Fibroblast of skin of left quadriceps (primary cell): ENCODE measurements around the gene DR1.

Experiments used
- DNase-seq, 2 experiments: peaks; one replicate each; pipeline ENCODE4 v3.0.0-alpha.2; 2013; ENCODE audit warnings: low read depth in 2 of 2

The DR1 gene

DNA sequence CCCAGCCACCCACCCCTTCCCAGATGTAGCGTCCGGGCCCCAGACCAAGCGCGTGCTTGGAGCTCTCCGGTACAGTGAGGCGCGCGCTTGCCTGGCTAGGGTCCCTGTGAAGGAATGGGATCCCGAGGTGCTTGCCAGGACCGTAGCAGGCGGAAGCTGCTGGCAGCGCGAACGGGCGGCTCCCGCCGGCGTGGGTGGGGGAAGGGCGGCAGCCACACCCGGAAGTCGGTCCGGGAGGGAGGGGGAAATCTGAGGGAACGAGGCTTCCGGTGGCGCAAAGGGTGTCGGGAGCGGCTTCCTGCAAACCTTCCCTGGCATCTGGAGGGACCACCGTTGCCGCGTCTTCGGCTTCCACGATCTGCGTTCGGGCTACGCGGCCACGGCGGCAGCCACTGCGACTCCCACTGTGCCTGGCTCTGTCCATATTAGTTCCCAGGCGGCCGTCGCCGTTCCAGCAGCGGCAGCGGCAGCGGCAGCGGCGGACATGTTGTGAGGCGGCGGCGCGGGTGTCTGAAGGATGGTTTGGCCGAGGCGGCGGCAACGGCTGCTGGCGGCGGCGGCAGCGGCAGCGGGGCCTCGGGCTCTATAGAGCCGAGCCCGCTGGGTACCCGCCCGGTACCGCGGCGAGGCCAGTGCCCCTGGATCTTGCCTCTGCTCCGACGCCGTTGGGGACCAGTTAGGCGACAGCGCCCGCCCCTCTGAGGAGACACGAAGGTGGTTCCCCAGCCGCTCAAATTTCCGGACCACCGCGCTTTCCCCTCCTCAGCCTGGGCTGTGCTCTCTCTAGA lies at the start of gene DR1:
TSS of gene DR1 (plus strand) at position 275 of the 788 bp plus-strand sequence. CDS start 739 bp downstream, outside the sequence.
- peak; percentile 88 to 91 for DNase-seq

DNA sequence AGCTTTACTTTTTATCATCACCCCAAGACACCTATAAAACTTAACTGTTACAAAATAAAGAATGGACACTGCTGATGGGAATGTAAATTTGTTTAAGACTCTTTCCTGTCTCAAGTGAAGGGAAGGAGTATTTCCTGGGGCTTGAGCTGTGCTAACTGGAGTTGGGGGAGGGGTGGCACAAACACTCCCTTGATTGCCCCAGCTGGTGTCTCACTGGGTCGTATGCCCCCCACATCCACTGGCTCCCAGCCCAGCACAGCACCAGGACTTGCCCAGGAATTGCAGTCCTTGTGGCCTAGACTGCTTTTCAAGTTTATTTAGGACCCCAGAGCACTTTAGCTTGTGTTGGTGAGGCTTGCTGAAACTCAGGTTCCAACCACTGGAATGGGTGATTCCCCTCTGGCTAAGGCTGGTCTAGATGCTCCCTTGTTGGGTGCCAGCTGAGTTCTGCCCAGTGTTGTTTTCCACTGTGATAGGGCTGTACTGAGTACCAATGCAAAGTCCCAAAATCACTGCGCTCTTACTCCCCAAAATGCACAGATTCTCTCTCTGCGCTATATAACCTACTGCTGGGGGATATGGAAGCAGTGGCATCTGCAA lies 49.1 kb upstream of the DR1 start:
- DNase-seq, result no peak

DNA sequence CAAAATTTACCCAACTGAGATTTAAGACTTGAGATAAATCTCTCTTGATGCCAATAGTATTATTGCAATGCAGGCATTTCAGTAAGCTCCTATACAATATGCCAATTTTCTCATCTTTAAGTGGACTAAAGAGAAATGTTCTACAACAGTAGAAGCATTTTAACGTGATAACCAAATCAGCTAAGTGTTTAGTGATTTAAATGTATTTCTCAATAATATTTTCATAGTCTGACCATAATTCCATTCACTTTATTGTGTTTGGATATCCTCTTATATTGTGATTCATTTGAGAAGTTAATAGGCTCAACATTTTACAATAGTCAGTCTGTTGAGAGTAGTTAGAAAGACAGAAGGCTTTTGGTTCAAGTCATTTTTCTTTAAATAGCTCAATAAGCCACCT lies 44.6 kb upstream of the DR1 start:
- no peak for DNase-seq

DNA sequence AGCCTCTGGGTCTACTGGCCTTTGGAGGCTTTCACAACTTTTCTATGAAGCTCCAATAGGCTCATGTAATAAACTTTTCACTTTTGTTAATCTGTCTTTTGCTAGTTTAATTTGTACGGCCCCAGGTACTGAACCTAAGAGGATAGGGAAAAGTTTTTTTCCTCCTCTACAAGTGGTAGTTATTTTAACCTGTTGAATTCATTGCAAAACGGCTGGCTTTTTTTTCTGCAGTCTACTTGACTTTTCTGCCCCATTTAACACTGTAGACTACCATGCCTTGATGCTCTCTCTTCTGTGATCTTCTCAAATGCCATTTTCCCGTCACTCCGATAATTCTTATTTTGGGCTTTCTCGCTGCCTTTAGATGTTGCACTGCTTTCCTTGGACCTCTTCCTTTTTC lies 43.6 kb upstream of the DR1 start:
- DNase-seq, result no peak

DNA sequence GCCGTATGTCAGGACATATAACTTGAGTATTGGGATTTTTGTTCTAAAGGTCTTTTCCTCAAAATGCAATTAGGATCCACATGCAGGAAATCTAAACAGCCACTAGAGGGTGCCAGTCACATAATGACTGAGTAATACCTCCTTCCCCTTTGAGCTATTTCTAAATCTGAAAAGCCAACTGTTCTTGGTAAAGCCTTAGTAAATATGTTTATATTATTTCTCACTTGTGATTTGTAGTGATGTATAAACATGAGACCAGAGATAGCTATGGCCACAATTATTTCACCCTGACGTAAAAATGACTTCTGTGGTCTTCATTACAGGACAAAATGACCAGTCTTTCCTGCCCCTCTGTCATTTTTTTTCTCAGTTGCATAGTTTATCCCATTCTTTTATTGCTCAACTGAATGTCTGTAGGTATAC lies 41.0 kb upstream of the DR1 start:
- peak; percentile 37 to 45 for DNase-seq

DNA sequence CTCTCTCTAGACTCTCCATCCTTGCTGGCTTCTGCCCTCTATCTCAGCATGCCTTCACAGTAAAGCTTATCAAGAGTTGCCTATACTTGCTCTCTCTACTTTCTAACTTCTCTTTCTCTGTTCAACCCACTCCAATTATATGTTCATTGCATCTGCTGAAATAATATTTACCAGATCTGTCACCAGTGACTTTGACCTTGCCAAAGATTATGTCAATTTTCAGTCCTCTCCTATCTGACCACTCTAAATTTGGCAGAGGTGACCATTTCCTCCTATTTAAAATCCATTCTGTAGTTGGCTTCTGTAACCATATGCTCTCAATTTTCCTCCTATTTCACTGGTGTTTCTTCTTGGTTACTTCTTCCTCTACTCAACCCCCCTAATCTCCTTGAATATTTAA lies 38.8 kb upstream of the DR1 start:
- no peak for DNase-seq

DNA sequence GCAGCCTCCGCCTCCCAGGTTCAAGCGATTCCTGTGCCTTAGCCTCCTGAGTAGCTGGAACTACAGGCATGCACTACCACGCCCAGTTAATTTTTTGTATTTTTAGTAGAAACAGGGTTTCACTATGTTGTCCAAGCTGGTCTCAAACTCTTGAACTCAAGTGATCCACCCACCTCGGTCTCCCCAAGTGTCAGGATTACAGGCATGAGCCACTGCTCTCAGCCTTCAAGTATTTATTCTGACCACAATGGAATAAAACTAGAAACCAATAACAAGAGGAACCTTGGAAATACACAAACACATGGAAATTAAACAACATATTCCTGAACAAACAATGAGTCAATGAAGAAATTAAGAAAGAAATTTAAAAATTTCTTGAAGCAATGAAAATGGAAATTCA lies 32.7 kb upstream of the DR1 start:
- no peak for DNase-seq

DNA sequence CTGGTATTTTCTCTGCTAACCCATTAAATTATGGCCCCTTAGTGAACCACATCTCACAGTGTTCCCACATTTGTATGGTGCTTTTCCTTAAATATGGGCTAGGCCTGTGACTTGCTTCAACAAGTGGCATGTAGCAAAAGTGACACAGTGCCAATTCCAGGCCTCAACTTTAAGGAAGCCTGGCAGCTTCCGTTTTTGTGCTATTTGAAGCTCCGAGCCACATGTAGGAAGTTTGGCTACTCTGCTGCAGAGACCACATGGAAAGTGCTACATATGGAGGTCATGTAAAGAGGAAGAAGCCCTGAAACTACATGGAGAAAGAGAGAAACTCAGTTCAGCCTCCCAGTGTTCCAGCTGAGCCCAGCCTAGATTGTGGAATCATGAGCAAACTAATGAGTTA lies 28.5 kb upstream of the DR1 start:
- DNase-seq, result no peak

DNA sequence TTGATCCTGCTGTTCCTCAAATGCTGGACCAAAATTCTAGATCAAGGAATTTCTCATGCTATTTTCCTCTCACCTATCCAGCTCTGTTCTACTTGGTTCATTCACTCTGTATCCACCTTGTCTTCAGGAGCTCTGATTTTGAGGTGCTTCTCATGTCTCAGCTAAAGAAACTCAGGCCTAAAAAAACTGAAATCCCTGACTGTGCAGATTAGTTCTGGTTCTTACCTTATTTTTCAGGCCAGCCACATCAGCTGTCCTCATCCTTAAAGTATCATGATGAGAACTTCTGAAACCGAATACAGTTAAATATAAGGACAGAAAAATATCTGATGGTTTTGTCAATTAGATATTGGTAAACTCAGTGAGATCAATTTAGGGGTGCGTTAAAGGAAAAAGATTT lies 27.8 kb upstream of the DR1 start:
- no peak for DNase-seq

DNA sequence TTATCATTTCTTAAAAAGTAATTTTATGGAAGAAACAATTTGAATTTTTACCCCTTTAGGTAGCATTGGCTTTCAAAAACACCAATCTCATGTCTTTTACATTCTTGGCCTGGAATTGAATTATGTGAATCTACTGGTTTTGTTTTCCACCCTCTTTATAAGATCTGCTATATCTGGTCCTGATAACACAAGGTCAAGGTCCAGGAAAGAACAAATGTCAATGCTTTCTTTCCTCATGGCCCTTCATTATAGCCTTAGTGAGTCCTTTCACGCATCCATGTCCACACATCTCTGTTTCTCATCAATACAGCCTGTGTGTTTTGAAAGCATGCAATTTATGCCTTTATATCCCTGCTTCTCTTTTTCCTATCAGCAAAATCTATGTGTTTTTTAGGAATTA lies 24.0 kb upstream of the DR1 start:
- DNase-seq, result no peak

DNA sequence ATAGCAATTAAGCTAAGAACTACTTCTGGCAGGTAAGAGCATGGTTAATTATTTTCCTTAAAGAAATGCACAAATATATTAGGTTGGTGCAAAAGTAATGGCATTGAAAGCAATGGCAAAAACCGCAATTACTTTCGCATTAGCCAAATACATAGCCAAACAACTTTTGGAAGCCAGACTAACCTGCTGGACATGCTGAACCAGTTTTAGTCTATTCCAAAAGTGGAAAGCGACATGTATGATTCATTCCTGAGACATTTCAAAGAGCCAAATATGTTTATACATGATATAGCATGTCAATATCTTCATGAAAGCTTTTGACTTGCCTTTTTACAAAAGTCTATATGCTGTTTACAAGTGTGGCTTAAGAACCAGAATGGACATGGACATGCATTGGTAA lies 23.4 kb upstream of the DR1 start:
- no peak for DNase-seq

DNA sequence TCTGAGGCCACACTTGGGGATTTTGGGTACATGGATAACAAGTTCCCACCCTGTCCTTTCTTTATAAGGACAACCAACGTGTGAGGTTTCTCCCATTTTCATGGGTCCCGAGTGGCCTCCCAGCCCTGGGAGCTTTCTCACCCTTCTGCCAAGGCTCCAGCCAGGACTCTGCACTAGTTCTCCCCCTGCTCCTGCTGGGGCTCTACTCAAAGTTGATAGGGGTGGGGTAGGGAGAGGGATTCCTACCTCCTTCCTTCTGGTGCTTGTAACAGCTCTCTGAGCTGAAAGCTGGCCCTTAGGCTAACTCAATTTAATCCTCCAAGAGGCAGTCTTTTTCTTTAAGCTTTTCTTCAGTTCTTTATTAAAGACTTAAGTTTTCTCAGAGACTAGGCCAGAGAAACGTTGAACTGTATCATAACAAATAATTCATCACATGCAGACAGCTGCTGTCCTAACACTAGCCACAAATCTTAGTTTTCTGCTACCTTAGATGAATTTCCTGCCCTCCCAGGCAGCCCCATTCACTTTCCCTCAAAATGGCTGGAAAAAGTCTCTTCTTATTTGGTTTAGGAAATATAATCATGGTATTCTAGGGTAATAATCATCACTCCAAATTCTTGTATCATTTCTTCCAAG lies 22.4 kb upstream of the DR1 start:
- DNase-seq, result no peak

DNA sequence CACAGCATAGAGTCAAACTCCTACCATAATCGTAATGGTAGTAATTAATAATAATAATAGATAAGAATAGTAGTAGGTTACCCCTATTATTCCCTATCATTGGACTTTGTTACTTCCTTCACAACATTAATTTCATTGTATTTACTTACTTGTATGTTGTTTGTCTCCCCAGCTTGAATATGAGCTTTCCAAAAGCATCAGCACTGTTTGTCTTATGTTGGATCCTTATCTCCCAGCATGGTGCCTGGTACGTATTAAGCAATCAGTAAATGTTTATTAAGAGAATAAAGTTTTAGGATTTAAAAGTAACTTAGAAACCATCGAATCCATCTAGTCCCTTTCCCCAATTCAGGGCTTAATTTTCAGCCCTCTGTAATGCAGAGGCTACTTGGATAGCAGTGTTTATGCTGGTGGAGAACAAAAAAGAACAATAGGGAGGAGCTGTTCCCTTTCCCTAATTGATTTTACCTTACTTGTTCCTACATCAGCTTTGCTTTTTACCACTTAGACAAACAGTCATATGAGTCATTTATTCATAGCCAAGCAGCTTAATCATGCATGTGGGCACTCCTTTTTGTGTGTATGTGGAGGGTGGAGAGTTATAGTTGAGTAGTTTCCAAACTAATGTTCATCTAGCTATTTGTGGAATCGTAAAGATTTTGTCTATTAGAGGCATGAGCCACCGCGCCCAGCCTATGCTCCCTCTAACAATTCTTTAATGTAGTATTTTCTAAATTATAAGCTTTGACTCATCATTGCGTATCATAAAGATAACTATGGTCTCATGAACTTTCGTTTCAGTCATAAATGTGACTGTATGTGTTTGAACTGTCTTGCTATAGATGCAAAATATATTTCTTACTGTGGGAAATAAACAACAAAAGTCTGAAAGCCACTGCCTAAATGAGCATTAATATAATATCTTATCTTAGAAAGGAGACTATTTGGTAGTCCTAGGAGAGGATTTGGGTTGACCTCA lies 20.9 kb upstream of the DR1 start:
- no peak for DNase-seq

DNA sequence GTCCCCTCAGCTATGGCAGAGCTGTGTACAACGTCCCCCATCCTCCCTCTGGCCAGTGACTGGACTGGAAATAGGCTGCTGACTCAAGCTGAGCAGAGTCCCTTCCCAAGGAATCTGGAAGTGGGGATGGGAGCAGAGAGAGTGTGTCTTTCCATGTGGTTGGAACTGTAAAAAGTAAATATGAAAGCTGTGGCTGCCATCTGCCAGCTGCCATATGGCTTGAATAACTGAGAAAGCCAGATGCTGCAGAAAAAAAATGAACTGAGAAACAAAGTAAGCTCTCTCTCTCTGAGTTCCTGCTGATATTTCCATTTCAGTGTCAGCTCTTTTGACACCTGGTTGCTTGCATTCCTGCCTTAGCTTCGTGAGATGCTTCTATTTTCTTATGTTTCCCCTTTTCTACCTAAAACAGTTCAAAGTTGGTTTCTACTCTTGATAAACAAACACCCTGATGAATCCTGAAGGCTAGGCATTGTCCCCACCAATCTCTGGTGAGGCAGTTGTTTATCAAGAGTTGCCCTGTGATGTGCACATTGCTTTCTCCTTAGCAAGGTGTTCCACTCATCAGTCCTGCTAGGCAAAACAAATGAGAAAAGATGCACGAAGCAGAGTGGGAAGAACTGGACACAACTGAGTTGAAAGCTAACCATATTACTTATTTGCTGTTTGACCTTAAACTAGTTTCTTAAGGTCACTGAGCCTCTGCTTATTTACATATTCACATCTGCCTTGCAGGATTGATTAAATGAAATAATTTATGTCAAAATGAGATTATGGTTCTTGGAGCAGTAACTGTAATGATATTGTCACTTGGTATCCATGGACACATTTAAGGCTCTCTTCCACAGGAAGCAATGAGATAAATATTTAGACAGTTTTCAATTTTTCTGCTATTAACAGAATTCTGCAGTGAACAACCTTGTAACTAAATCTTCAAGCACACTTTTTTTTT lies 16.6 kb upstream of the DR1 start:
- peak; percentile 47 to 49 for DNase-seq

DNA sequence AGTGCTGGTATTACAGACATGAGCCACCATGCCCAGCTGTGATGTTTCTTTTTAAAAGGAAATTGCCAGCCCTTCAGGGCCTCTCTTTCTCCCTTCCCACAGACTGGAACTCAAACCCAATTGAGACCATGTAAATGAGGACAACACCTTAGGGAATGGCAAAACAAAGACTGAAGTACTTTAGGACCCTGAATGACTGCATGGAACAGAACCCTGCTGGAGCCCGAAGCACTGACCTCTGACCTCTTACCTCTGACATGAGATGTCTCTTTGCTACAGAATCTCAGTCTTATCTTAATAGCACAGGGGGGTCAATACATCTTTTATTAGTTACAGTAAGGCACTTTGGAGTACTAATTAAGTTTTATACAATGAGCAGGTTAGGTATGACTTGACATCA lies 15.5 kb upstream of the DR1 start:
- no peak for DNase-seq

DNA sequence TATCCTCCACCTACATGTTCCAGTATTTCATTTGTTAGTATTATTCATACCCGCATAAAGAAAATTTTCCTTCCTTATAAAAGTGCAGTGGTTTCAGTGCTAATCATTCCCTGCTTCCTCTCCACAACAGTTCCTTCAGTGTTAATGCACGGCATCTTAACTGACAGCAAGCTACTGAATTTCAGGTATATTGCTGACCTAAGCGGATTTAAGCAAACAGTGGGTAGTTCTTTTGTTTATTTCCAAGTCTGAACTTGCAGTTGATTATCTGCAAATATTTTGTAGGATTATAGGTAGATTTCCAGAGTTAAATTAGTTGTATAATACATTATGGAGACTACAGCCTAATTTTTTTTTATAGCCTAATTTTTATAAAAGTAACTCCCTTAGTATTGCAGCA lies 15.1 kb upstream of the DR1 start:
- no peak for DNase-seq

DNA sequence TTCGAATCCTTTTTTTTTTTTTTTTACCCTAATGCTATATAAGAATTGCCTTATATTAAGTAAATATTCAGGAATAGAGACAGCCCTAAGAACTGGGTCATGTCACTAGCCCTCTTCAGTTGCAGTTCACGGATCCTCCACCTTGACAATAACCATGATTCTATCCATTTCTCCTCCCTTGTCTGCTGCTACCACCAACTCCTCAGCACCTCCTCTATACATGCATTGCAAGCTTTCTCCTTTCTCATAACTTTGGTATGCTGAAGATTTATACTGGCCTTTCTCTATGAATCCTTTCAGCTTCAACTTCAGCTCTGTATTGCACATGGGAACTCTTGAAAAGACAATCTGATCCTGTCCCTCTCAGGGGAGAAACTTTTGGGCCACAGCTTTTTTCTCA lies 14.3 kb upstream of the DR1 start:
- no peak for DNase-seq

DNA sequence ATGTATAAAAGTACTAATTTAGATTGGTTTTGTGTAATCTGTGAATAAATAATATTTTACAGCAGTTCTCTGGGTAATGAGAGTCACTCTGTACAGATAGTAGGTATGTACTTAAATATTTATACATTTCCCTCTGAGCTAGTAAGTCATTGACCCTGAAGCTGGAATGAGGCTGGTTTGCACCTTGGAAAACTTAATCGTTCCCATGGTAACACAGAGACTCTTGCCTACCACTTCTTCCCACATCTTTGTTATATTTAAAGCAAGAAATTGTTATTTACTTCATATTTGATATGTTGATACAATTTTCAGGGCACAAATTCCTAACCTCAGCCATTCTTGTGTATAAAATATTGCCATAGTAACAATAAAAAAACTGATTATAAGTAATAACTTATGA lies 13.3 kb upstream of the DR1 start:
- no peak for DNase-seq

DNA sequence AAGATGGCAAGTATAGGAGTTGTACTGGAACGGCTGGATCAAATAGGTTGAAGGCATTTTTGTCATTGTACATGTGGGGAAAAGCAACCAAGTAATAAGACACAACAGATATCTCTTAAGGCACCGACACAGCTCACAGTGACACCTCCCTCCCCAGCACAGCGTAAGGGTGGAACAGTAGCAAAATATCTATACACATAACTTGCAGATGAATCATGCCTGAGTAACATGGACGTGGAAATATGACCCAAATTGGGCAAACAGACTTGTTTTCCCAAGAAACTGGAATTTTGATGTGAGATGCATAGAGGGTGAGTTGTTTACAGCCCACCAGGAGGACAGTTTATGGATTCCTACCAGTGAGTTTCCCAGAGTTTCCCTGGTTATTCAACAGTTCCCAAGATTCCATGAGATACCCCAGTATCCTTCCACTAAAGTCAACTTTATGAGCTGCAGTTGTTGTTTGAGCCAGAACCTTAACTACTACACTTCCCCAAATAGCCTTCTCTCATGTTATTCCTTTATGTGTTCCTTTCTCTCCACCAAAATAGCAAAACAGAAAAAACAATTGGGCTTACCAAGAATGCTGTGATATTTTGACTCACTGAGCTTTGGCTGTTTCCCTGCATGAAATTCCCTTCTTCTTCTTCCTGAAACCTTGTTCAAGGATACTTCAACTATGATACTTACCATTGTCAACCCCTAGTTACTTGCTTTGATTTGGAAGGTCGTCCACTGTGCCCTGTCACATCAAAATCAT lies 7.1 kb upstream of the DR1 start:
- peak; percentile 87 to 91 for DNase-seq

DNA sequence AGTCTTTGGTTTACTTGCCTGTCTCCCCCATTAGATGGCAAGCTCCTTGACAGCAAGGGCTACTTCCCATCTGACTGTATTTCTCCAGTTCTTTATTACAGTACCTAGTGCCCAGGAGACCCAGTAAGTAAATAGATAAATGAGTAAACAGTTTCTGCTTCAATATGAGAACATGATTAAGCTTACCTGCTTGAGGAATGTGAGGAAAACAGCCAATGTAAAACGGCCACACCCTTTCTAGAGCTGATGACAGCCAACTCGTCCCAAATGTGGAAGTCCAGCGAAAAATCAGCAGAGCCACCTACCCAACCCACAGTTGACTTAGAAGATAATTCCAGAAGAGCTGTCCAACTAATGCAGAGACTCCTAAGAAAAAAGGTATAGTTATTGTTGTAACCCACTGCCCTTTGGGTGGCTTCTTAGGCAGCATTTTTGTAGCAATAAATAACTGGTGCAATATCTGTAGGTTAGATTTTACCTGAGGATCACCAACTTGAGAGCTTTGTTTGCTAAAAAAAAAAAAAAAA lies 6.5 kb upstream of the DR1 start:
- no peak for DNase-seq
